GM23338 (cell line): Measurements from ENCODE around the gene C20orf141. TPM values are rescaled to one million over a fixed set of nuclear protein-coding genes. Genes with fewer than 3 reads are reported as not detected.

Source experiments
- ATAC-seq: fragments of 200-7000 bp; cut with Tn5 transposase; 3 replicates; pipeline ENCODE4 v1.9.1; 2020
- DNase-seq: peaks from one replicate; pipeline ENCODE4 v3.0.0-alpha.2; 2015; ENCODE audit warnings: low spot score
- H2AFZ ChIP-seq: fragments of 200-600 bp; sonication (generic); 2 replicates; pipeline ENCODE4 v1.8.0; 2016; ENCODE audit warnings: antibody characterized with exemption, mild to moderate bottlenecking, moderate library complexity
- H3F3A ChIP-seq: fragments of 200-600 bp; sonication (generic); replicated peaks from 2 replicates; pipeline ENCODE4 v1.8.0; 2017; ENCODE audit warnings: antibody characterized with exemption, mixed run types, low read depth
- H3K27ac ChIP-seq: fragments of 200-600 bp; sonication (generic); 2 replicates; pipeline ENCODE4 v1.6.1; 2016; ENCODE audit warnings: low read depth
- H3K27me3 ChIP-seq: fragments of 200-600 bp; sonication (generic); 2 replicates; pipeline ENCODE4 v1.8.0; 2016; ENCODE audit warnings: mild to moderate bottlenecking, mixed run types, moderate library complexity; ENCODE audit not compliant: insufficient read depth
- H3K36me3 ChIP-seq: fragments of 200-600 bp; sonication (generic); 2 replicates; pipeline ENCODE4 v1.8.0; 2016; ENCODE audit warnings: mild to moderate bottlenecking; ENCODE audit not compliant: insufficient read depth
- H3K4me1 ChIP-seq: fragments of 200-600 bp; sonication (generic); 2 replicates; pipeline ENCODE4 v1.8.0; 2016; ENCODE audit warnings: mild to moderate bottlenecking, moderate library complexity; ENCODE audit not compliant: insufficient read depth
- H3K4me2 ChIP-seq: fragments of 200-600 bp; sonication (generic); 2 replicates; pipeline ENCODE4 v1.7.1; 2017; ENCODE audit warnings: mixed run types
- H3K4me3 ChIP-seq: fragments of 200-600 bp; sonication (generic); 2 replicates; pipeline ENCODE4 v1.6.1; 2016; ENCODE audit warnings: mixed run types
- H3K79me2 ChIP-seq: fragments of 200-600 bp; sonication (generic); replicated peaks from 2 replicates; pipeline ENCODE4 v1.8.0; 2017; ENCODE audit warnings: mild to moderate bottlenecking; ENCODE audit not compliant: insufficient read depth
- H3K9me2 ChIP-seq: fragments of 200-600 bp; sonication (generic); 2 replicates; pipeline ENCODE4 v1.8.0; 2017; ENCODE audit not compliant: insufficient read depth
- H4K20me1 ChIP-seq: fragments of 200-600 bp; sonication (generic); replicated peaks from 2 replicates; pipeline ENCODE4 v1.8.0; 2017; ENCODE audit warnings: mild to moderate bottlenecking; ENCODE audit not compliant: insufficient read depth
- H3K27ac Mint-ChIP-seq: 2 replicates; pipeline ENCODE4 v1.8.0; 2020; ENCODE audit warnings: inconsistent platforms, mild to moderate bottlenecking, moderate library complexity, mixed read lengths
- H3K27me3 Mint-ChIP-seq: 3 replicates; pipeline ENCODE4 v1.8.0; 2022; ENCODE audit warnings: low read depth, mild to moderate bottlenecking, moderate library complexity, mixed read lengths, inconsistent platforms; ENCODE audit not compliant: insufficient read depth, poor library complexity
- H3K36me3 Mint-ChIP-seq: 3 replicates; pipeline ENCODE4 v1.8.0; 2021; ENCODE audit warnings: low read depth, mild to moderate bottlenecking, inconsistent platforms, moderate library complexity, mixed read lengths
- H3K4me1 Mint-ChIP-seq: 3 replicates; pipeline ENCODE4 v1.8.0; 2020; ENCODE audit warnings: mild to moderate bottlenecking, inconsistent platforms, mixed read lengths
- H3K4me3 Mint-ChIP-seq: 3 replicates; pipeline ENCODE4 v1.8.0; 2021; ENCODE audit warnings: moderate library complexity, mild to moderate bottlenecking, inconsistent platforms, mixed read lengths
- H3K9me3 Mint-ChIP-seq: 3 replicates; pipeline ENCODE4 v1.8.0; 2020; ENCODE audit warnings: moderate library complexity, mild to moderate bottlenecking, inconsistent platforms, mixed read lengths
- EZH2 ChIP-seq: fragments of 200-600 bp; sonication (generic); IDR thresholded peaks from one replicate; pipeline ENCODE4 v1.8.0; 2017; ENCODE audit warnings: antibody characterized with exemption, mild to moderate bottlenecking, low read depth; ENCODE audit not compliant: unreplicated experiment
- EZH2phosphoT487 ChIP-seq: fragments of 200-600 bp; sonication (generic); IDR thresholded peaks from one replicate; pipeline ENCODE4 v1.8.1; 2018; ENCODE audit warnings: antibody characterized with exemption; ENCODE audit not compliant: unreplicated experiment
- JUNB ChIP-seq: IDR thresholded peaks from one replicate; pipeline ENCODE4 v1.6.1; 2016; ENCODE audit warnings: antibody characterized with exemption; ENCODE audit not compliant: unreplicated experiment
- ZNF462 ChIP-seq: fragments of 250-450 bp; sonication (Bioruptor Pico); IDR thresholded peaks from 2 replicates; pipeline ENCODE4 v1.5.0; 2020; ENCODE audit warnings: mild to moderate bottlenecking, moderate library complexity
- polyA plus RNA-seq: library from polyadenylated mRNA; unstranded; fragments of >200 nt; fragmentation: Nextera tagmentation; extraction: Ambion mirVana; gene quantifications from 2 replicates; pipeline ENCODE4 v1.2.1, GENCODE V29; 2016
- total RNA-seq: library from RNA; depleted of rRNA; stranded (reverse); fragments of >200 nt; shearing (Covaris generic); gene quantifications from 2 replicates; pipeline ENCODE4 v1.2.3, GENCODE V29; 2014

C20orf141 gene
- total and polyA plus RNA-seq, 2 experiments from 2014 or later = not detected

GRCh38 chr20:2820896-2821869, 6.4 kb downstream of the C20orf141 start:
- H3K4me2 ChIP-seq = peak overlapping the region; percentile 88
- H3F3A ChIP-seq = no peaks in the 10 kb centered on the region
- peak overlapping the region; percentile 96 for H2AFZ ChIP-seq
- ATAC-seq = peak; percentile 58
- H3K36me3 ChIP-seq = no peaks in the 10 kb centered on the region
- peaks cover 13% of the 10 kb centered on the region for H3K4me1 Mint-ChIP-seq
- no peak overlapping the region for H3K27ac Mint-ChIP-seq
- no peak overlapping the region for H3K27ac ChIP-seq
- H3K36me3 Mint-ChIP-seq = peaks cover 11% of the 10 kb centered on the region; the same call in 2 of the 3 replicates
- TF ChIP-seq ZNF462 (no peak), EZH2phosphoT487 (no peak), EZH2 (peak; percentile 91)
- H3K9me2 ChIP-seq = no peaks in the 10 kb centered on the region
- DNase-seq = peak; percentile 64
- H3K27me3 ChIP-seq = peaks cover 56% of the 10 kb centered on the region
- H3K79me2 ChIP-seq = no peaks in the 10 kb centered on the region
- peak overlapping the region; percentile 48 for H3K4me3 ChIP-seq
- peaks cover 18% of the 10 kb centered on the region for H3K9me3 Mint-ChIP-seq
- peaks cover 37% of the 10 kb centered on the region for H3K27me3 Mint-ChIP-seq
- peak overlapping the region; percentile 61 for H3K4me3 Mint-ChIP-seq
- H3K4me1 ChIP-seq = peaks cover 4% of the 10 kb centered on the region; the same call in 1 of the 2 replicates
- H4K20me1 ChIP-seq = no peaks in the 10 kb centered on the region

- peaks cover 65% of the 10 kb centered on the region for H3K27me3 ChIP-seq
- H3F3A ChIP-seq = no peaks in the 10 kb centered on the region
- no peak overlapping the region for H3K27ac Mint-ChIP-seq
- H4K20me1 ChIP-seq = no peaks in the 10 kb centered on the region
- H3K4me1 Mint-ChIP-seq = peaks cover 13% of the 10 kb centered on the region
- ATAC-seq (no peak), DNase-seq (no peak)
- H3K4me3 Mint-ChIP-seq = no peak overlapping the region
- no peaks in the 10 kb centered on the region for H3K36me3 ChIP-seq
- H3K27me3 Mint-ChIP-seq = peaks cover 37% of the 10 kb centered on the region
- H3K79me2 ChIP-seq = no peaks in the 10 kb centered on the region
- no peak overlapping the region for H3K27ac ChIP-seq
- peaks cover 18% of the 10 kb centered on the region for H3K9me3 Mint-ChIP-seq
- no peaks in the 10 kb centered on the region for H3K9me2 ChIP-seq
- peaks cover 11% of the 10 kb centered on the region; the same call in 2 of the 3 replicates for H3K36me3 Mint-ChIP-seq
- no peak overlapping the region for H3K4me3 ChIP-seq
- H2AFZ ChIP-seq = no peak overlapping the region
- H3K4me1 ChIP-seq = peaks cover 4% of the 10 kb centered on the region; the same call in 1 of the 2 replicates
- 0 out of 2 replicates have a peak overlapping the region, but pooled peaks have one; percentile 43 for H3K4me2 ChIP-seq
- TF ChIP-seq JUNB (no peak), EZH2 (no peak)
Observed at GRCh38 chr20:2822073-2822472, 7.3 kb downstream of the C20orf141 start.
